HG03175 (cell line): ENCODE measurements around the gene CRACDL.
A peak's percentile ranks its signal among the peaks of the same experiment; 100 is the strongest.
"Not testable (repeated sequence)": the region's sequence is repeated elsewhere in the genome, so short reads cannot be mapped to it uniquely, and the experiment has no call there.

Experiments
- ATAC-seq: cut with Tn5 transposase; IDR thresholded peaks from one replicate; pipeline ENCODE4 v1.9.1; 2021; ENCODE audit warnings: mild to moderate bottlenecking, moderate library complexity; ENCODE audit not compliant: unreplicated experiment

CRACDL gene

DNA sequence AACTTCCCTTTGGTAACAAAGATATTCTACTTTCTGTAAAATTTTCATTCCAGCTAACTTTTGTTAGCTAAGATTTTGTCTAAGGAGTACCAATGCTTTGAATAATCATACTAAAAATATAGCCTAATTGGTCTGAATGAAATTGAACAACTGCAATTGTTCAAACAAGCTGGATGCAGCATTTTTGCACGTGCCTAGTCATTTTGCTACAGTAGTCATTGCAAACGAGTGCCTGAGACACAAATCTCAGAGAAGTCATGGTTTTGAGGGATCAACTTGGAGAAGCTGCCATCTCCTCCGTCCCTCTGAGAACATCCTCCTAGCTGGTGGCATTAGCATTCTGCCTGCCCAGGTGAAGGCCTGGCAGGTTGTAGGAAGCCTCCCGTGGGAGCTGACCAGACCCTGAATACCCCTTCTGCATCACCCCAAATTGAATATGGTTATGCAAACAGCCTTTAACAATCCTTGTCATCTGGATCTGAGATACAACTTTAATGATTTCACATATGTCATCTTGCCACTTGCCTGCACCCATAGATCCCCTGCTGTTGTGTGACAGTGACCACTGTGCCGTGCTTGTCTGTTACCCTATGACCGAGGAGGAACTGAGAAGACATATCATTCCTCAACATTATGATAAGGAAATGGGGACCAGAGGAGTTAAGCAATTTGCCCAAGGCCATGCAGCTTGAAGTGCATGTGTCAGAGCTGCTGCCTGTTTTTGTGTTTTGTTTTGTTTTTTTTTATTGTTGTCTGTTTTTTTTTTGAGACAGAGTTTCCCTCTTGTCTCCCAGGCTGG is 176.0 kb downstream of the CRACDL start:
- ATAC-seq, result no peak

DNA sequence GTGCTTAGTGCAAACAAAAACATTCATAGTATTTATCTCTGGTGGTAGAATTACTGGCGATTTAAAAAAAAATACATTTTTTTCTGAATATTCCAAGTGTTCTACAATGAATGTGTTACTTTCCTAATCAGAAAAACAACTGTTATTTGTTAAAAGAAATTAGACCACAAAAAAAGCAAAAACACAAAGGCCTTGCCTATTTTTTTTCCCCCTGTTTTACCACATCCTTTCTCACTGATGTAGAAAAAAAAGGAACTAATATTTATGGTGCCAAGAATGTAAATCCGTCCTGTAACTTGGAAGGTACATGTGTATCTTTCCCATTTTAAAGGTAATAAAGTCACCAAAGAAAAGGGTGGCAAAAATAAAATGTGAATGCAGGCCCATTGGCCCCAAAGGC is 176.7 kb downstream of the CRACDL start:
- no peak for ATAC-seq

DNA sequence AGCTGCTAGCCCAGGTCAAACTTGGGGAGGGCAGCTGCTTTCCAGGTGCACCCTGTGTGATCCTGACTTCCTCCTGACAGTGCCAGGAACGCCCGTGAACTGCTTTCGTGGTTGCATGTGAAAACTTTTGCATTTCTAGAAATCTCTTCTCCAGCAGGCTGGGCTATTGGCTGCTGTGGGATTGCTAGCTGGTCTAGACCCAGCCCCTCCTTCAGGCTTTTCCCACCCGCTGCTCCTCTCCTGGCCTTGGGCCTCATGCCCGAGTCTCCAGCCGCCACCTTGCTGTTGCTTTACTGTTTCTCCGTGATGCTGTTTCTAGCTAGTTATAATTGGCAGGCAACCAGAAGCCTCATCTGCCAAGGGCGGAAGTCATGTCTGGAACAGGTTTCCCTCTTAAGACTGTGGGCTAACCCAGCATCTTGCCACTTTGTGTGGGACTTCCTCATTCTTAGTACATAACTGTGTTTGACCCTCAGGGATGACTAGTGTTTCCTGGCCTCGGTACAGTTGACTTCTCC is 178.1 kb downstream of the CRACDL start:
- ATAC-seq, result peak; percentile 88

DNA sequence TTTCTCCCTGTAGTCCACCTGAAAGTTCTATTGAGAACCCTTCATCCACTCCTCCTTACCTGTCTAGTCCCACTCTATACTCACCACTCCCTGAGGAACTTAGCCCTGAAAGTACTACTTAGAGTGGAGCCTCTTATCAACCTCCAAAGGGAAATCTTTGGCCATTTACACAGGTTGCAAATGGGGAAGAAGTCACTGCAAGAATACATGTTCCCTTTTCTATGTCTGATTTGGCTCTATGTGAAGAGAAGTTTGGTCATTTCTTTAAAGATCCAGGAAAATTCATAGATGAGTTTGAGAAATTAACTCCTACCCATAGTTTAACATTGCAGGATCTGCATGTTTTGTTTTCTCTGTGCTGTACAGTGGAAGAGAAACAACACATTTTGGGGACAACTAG is 182.2 kb downstream of the CRACDL start:
- no peak for ATAC-seq

DNA sequence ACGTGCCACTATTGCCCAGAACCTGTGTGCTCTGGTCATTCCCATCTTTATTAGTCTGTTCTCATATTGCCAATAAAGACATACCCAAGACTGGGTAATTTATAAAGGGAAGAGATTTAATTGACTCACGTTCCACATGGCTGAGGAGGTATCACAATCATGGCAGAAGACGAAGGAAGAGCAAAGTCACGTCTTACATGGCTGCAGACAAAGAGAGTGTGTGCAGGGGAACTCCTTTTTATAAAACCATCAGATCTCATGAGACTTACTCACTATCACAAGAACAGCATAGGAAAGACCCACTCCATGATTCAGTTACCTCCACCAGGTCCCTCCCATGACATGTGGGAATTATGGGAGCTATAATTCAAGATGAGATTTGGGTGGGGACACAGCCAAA is 183.3 kb downstream of the CRACDL start:
- not testable (repeated sequence) for ATAC-seq

- no peak for ATAC-seq
Measured at GRCh38 chr2:98751748-98752147, 184.3 kb downstream of the CRACDL start.

- no peak for ATAC-seq
Measured at GRCh38 chr2:98750593-98751282, 185.3 kb downstream of the CRACDL start.

GRCh38 chr2:98749066-98749450 is 187.0 kb downstream of the CRACDL start:
- ATAC-seq, result no peak

GRCh38 chr2:98748292-98749065 is 187.5 kb downstream of the CRACDL start:
- ATAC-seq, result no peak

DNA sequence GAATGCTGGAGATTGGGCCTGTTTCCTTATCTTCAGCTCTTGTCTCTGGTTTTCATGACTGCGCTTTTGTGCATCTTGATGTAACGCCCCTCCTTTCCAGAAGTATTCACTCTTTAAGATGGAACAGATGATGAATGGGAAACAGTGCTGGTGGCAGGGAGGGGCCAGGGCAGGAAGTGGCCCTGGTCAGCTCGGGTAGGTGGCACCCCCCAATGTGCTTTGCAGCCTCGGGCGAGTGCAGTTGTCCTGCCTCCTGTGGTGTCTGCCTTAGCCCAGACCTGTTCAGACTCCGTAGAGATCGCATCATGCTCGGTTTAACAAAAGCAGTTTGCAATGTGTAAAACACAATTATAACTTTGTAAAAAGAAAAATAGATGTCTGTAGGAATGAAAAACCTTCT is 188.1 kb downstream of the CRACDL start:
- ATAC-seq, result no peak

GRCh38 chr2:98746426-98746825 is 189.6 kb downstream of the CRACDL start:
- ATAC-seq, result no peak

GRCh38 chr2:98744595-98744994 is 191.4 kb downstream of the CRACDL start:
- ATAC-seq, result no peak
